DMS53 treated with DMSO at 0.1 percent for 48 hours (cell line): Measurements from ENCODE around the gene MORN5.

Source experiments
- DNase-seq: peaks from one replicate; lab custom pipeline; 2025; ENCODE audit not compliant: unreplicated experiment; lab: John Stamatoyannopoulos, UW

Gene MORN5

DNA sequence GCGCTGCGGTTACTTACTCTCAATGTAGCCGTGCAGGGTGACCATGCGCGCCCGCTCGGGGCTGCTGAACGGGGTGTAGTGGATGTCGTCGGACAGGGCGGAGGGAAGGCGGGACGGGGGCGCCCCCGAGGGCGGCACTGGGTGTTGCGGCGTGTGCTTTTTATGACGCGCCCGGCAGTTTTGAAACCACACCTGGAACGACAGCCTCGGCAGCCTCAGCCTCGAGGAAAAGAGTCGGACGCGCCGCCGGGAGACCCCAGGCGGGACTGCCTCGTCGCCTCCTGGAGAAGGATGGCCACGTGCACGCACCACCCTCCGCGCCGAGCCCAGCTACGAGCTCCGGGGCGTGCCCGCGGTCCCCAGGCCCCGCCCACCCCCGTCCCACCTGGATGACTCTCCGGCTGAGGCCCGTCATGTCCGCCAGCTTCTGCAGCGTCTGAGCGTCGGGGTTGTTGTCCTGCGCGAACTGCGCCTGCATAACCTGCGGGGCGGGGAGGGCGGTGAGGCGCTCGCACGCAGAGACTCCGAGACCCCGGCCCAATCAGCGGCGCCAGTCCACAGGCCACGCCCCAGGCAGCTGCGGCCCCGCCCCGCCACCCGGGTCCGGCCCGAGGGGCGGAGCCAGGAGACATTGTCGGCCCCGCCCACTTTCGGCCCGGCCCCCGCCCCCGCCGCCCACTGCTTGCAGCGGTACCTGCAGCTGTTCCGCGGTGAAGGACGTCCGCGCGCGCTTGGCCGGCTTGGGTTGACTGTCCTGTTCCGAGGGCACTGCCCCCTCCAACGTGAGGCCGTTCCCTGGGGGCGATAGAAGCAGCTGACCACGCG lies 54.1 kb downstream of the MORN5 start:
- DNase-seq = peak; percentile 86

DNA sequence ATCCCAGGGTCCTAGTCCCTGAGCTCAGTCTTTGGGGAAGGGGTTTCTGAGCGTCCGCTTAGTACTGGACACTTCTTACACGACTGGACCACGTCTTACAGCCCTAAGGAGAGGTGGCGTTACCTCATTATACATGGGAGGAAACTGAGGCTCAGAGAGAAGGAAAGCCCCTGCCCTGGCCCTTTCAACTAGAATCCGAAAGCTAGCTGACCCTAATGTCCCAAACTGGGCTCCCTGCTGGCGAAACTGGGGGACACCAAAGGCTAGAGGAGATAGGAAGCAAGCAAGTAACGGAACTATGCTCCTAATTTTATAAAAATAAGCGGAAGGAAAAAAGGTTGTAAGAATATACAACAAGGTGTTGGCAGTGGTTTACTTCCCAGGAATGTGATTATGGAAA lies 54.8 kb downstream of the MORN5 start:
- DNase-seq = no peak

DNA sequence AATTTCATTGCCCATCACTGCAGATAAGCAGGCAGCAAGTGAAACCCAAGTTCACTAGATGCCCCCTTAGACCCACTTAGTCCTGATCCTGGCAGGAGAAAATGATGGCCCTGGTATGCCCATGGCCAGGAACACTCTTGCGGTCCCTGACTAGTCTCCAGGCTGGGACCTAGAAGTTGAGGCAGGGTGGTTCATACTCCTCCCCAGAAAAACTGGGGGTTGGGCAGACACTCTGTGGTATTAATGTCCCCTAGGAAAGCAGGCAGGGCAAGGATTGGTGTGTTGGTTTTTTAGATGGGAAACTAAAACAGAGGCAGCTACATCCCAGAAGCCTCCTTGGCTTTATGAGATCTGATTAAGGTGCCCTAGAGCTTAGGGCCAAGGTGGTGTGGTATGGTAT lies 56.0 kb downstream of the MORN5 start:
- no peak for DNase-seq

DNA sequence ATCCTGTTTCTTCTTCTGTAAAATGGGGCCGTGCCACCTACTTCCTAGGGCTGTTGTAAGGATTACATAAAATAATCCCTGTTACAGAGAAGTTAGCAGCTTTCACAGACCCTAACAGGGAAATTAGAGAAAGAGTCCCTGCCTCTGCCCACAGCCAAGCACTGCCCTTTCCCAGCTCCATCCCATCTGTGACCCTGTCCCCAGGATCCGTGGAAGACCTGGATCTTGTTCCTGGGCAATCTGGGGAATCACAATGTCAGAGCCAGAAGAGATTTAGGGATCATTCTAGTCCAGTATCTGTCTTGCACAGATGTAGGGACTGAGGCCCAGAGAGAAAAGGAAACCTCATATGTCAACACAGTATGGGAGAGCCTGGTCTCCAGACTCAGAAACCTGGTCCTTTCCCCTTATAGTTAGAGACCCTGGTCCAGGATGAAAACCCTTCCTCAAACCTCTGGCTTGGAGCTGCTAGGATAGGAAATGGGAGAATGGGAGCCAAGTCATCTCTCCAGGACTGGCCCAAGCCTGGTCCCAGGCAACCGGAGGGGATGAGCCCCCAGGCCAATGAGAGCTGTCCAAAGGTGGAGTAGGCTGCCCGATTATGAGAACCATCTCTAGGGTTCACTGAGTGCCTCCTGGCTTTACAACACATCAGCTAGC lies 56.6 kb downstream of the MORN5 start:
- no peak for DNase-seq

DNA sequence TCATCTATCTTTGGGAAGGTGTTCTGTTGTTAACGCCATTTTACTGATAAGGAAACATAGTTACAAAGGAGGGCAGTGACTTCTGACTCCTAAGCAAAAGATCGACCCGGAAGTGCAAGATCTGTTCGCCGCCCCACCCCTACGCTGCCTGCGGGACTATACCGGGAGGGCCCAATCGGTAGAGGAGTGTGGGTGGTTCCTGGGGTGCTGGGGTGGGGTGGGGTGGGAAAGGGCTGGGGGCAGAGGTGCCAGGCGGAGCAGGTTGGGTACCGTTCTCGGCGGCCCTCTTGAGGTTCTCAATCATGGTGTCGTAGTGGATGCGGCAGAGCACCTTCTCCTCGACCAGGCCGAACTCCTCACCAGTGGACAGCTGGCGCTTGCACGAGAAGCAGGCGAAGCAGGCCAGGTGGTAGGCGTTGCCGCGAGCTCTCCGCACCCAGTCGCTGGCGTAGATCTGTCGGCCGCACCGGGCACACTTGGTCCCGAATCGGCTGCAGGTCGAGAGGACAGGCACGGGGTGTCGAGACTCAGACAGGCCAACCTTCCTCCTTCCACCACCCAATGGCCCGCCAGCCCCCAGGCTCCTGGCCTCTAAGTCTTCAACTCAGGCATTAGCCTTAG lies 57.2 kb downstream of the MORN5 start:
- no peak for DNase-seq

DNA sequence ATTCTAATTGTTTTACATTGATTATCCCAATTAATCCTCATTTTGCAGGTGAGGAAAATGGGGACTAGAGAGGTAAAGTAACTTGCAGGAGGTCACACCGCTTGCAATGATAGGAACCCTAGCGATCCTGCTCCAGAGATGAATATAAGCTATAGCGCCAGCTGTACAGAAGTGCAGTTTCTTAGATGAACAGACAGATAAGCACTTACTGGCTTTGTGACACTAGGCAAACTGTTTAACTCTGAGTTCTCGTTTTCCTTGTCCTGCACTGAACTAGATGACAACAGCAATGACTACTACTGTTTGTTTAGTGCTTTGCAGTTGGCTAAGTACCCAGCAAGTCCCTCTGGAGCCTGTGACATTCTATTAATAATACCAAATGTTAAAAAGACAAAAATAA lies 57.9 kb downstream of the MORN5 start:
- peak; percentile 24 for DNase-seq

DNA sequence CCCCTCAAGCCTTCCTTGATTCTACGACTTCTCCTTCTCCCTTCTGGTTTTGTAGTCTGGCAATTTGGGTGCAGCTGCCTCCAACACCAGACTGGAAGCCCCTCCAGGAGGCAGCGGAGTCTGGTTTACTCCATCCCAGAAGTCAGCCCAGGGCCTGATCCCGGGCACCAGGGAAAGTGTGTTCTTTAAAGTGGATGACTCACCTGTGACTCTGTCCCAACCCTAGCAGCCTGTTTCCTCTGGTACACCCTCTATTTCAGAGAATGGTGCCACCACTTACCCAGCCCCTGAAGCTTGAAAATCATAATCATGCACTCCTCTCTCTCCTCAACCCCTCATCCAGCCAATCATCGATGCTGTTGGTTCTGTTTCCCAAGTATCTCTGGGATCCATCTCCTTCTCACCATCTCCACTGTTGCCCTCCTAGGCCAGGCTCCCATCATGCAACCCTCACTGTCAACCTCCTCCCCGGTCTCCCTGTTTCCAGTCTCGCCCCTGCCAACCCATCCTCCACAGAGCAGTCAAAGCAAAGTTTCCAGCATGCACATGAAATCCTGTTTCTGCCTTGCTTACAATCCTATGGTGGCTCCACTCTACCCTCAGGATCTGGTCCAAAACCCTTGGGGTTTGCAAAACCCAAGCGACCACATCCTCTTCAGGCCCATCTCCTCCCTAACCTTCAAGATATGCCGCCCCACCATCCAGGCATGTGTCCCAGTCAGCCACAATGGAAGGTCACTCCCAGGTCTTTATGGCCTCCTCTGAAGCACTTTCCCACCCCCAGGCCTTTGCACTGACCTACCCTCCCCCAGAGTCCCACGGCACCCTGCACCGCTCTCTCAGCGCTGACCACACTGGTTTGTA lies 58.6 kb downstream of the MORN5 start:
- DNase-seq = peak; percentile 22

DNA sequence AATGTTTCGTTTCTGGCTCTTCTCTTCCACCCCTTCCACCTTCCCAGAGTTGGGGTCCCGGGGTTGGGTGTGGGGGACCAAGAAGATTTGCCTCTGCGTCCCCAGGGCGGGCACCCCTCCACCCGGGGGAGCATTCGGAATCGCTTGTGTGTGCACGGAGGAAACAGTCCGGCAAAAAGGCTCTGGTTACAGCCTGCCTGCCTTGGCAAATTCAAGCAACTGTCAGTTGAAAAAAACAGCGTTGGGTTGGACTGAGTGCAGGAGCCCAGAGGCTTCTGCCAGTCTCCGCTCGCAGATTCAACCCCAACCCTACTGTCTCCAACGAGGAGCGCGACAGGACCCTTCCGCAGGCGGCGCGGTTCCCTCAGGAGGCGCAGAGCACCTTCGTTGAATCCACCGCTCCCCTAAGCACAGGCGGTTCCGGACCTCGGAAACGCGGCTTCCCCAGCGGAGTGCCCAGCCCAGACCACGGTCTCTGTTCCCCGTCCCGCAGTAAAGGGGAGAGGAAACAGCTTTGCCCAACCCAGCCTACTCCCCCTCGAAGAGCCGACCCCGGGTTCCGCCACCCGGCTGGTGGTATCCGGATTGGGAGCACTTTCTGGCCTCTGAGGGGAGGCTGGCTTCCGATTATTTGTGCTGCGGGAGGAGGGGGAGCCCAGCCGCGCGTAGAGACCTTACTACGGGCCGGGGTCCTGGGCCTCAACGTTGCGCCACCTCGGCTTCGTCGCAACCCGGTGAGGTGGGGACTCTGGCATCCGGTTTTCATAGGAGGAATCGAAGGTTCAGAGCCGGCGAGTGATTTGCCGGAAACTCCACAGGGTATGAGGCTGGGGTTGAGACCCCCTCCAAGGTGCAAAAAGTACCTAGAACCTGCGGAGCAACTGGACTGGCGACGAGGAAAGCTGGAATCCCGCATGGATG lies 59.5 kb downstream of the MORN5 start:
- DNase-seq = no peak

DNA sequence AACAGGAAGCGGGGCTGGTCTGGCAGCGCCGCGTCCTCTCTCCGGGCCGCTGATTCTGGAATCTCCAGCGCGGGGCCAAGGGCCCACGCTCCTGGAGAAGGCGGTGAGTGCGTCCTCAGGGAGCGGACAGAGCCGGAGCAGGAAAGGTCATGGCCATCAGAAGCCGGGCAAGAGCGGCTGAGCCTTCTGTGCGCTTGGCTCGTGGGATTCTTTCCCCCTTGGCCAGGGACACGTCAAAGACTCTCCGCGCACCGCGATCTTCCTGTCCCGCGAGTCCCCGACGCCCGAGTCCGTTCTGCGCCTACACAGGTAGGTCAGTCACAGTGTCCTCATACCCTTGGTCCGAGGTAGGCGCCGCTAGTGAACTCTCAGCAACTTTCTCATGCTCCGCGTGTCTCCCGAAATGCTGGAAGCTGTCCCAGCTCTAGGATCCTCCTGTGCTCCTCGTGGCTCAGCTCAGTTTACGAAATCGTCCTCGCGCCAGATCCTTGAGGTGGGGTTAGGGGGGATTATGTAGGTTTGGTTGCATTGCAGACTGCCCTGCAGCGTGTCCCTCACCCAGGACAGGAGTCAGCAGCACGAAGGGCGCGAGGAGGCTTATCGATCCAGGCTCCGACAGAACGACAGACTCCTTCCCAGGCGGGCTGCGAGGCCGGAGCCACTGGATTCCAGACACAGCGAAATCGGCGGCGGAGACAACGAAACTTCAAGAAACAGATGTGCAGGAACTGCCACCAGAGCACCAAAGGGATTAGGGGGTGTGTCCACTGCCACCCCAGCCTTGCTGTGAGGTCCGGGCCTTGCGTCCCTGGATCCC lies 60.4 kb downstream of the MORN5 start:
- no peak for DNase-seq

DNA sequence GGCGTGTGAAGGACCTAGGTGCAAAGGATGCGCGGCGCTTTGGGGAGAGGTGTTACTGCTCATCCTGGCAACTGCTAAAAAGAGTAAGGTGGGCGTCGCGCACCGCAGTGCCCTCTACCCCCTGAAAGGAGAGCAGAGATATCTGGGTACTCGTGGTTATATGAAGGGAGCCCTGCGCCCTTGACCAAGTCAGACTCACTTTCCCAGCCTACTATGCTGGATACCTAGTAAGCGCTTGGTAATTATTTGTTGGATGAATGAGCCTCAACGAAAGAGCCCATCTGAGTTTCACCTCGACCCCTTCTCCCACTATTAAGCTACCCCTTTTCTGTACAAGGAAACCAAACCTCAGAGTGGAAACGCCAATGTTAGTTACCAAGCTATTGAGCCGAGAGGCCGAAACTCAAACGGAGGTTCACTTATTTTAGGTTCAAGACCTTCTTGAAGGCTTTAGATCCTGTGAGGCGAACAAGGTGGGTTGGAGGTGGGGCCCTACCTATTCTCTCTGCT lies 61.0 kb downstream of the MORN5 start:
- no peak for DNase-seq

DNA sequence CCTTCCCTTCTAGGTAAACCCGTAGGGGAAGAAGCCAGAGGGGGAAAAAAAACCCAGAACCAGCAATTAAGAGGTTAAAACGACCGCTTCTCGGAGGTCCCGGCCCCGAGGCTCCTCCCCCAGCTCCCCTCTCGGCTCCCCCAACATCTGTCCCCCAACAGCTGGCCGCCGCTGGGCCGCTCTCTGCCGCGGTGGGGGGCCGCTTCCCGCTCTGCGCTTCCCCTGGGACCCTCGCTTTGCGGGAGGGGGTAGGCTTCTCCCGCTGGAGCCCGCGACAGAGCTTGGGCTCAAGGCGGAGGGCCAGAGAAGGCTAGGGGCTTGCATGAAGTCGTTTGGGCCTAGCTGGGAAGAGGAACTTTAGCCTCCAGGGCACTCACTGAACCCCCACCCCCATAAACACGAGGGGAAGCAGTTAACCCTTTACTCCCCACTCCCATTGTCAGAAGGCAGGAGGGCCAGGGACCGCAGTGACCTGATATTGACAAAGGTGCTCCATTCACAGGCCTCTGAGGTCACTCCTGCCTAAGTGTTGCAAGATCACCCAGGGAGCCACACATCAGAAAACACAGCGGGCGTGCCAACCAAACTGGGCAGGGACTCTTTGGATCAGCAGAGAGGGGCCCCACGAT lies 61.6 kb downstream of the MORN5 start:
- DNase-seq = no peak

DNA sequence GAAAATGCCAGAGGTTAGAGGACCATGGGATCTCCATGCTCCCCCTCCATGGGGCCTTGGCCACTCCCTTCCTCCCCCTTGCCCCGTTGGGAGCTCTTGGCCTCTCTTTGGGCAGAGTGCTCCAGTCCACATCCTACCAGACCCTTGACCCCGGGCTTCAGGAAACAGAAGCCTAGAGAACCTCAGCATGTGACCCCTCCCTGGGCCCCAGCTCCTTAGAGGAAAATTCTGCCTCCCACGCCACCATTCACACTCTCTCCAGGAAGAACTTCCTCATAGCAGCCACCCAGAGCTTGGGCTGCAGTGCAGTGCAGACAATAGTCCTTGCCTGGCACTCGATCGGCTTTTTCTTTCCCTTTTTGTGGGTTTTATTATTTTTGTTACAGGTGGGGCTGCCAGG lies 63.1 kb downstream of the MORN5 start:
- DNase-seq = no peak

DNA sequence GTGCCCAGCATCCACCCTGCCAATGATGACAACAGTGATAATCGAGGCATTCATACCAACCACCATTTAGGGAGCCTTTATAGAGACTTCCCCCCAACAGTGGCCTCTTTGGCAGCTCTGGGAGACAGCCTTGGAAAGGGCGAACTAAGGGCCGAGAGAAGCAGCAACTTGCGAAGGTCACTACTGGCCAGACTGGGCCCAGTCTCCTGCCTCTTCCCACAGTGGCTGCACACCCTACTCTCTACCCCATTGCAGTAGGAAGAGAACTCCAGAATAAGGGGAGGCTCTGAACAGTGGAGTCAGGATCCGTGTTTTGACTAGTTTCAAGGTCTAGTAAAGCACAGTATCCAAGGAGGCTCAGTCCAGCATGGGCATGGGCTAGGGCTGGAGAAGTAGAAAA lies 63.7 kb downstream of the MORN5 start:
- DNase-seq = no peak

DNA sequence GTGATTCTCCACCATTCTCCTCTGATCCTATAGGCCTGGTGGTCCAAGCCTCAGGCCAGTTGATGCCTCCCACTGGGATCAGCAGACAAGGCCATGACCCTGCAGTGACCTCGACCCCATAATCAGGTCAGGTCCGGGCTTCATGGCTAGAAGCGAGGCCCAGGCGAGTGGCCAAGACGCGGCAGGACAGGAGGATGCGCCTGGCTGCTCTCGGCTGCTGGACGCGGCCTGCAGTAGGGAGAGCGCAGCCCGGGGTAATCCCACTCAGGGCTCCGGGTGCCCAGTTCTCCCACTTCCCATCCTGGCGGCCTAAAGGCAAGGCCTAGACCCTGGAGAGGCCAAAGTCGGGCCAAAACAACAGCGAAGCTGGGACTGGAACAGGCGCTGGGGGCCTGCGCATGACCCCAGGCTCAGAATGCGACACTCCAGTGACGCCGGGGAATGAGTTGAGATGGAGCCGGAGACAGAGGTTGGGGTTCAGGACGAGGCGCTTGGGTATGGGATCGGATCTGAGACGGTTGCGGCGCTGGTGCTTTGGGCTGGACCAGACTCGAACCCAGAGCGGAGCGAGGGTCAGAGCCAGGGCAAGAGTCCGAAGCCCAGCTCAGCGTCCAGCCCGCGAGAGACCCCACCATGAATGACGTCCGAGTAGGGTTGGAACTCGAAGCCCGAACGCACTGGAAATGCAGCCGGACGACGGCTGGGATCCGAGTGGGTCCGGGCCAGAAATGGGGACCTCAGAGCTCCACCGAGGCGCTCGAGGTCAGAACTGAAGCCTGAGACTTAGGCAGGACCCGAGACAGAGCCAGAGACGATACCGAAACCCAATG lies 65.8 kb downstream of the MORN5 start:
- no peak for DNase-seq

DNA sequence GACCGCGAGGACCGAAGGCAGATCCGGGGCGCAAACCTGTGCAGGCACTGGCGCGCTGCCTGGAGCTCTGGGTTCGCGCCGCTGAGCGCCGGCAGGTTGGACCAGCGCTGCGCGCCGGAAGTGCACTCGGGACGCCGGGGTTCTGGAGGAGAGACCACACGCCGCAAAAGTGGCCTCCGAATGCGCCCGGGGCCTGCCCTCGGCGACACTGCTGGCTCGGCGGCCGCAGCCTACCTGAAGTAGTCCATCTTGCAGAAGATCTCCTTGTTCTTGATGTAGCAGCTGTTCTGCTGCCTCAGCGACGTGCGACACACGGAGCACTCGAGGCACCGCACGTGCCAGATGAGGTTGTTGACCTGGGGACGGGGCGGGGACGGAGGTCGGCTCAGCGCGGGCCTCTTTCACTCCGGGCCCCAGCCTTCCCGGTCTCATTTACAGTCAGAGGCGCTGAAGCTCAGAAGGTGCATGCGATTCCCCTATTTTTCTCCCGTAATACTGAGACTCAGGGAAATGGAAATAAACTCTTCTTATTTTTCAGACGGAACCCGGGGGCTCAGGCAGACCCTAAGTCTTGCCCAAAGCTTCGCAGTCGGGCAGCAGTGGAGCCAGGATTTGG lies 66.5 kb downstream of the MORN5 start:
- no peak for DNase-seq

DNA sequence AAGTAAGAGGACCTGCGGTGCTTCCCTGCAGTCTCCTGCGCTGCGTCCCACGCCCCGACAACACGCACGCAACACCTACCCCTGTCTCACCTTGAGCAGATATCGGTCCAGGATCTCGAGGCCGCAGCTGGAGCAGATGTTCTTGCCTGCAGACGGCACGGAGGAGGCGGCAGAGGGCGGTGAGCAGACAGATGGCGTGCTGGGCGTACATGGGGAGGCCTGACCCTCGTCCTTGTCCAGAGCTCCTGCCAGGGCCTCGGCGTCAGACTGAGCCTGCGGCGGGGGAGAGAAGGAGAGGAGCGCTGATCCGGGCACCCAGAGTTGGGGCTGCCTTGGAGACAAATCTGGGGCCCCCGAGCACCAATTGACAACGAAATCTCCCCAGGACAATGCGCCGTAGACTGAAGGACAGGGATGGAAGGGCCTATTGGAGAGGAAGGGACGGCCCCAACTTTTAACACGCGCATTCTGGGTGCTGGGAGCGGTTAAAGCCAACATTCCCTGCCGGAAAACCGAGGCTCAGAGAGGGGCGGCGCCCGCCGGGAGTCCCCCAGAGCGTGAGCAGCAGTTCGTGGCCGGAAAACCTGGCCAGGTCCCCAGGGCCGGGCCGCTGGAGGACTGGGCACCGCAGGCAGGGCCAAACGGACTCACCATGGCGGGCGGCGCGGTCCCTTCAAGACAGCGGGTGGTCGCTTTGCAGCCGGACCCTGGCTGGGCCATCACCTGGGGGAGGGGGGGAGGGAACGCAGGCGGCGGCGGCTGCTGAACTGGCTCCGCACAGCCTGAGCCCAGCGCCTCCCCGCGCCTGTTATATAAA lies 67.3 kb downstream of the MORN5 start:
- no peak for DNase-seq

DNA sequence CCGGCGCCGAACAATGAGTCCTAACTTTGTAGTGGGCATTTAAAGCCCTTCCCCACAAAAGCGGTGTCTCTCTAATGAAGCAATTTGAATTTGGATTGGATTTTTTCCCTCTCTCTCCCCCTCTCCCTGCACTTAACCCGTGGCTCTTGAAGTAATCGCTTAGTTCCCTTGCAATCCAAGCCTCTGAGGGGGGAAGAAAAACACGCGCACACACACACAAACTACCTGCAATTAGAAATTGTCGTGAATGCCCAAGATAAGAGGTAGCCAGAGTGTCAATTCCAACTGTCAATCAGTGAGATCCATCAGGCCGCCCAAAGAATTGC lies 67.8 kb downstream of the MORN5 start:
- no peak for DNase-seq
